MM.1S (cell line): Measurements from ENCODE around the gene MEIOSIN.

Source experiments
- EZH2 ChIP-seq: fragments of 300-600 bp; sonication (generic); optimal IDR thresholded peaks from 2 replicates; pipeline ENCODE3; 2017; ENCODE audit warnings: low read depth, mild to moderate bottlenecking, antibody characterized with exemption, low read length, mixed read lengths
- TF ChIP-seq, protein P1 (sequence below): fragments of 300-600 bp; sonication (generic); IDR thresholded peaks from 2 replicates; pipeline ENCODE4 v1.5.1; 2016; ENCODE audit warnings: antibody characterized with exemption, low read length, mixed read lengths

DNA sequence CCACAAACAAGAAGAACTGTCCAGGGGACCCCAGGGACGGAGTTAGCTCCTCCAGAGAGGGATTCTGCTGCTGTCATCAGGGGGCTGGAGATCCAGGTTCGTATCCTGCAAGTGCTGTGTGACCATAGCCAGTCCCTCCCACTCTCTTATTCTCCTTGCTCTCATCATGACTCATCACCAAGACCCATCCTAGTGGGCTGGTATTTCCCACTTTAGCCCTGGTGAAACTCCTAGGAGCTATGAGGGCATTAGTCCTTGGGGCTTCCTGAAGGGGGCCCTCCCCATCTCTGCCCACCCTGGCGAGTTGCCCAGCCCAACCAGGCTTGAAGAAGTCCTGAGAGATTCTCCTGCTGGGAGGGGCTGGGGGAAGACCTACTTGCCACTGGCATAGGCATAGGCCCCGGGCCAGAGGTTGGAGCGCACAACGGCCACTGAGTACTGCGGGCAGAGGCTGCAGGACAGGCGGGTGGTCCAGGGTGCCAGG, 66.9 kb downstream of the MEIOSIN start:
- TF ChIP-seq, protein P1, sequence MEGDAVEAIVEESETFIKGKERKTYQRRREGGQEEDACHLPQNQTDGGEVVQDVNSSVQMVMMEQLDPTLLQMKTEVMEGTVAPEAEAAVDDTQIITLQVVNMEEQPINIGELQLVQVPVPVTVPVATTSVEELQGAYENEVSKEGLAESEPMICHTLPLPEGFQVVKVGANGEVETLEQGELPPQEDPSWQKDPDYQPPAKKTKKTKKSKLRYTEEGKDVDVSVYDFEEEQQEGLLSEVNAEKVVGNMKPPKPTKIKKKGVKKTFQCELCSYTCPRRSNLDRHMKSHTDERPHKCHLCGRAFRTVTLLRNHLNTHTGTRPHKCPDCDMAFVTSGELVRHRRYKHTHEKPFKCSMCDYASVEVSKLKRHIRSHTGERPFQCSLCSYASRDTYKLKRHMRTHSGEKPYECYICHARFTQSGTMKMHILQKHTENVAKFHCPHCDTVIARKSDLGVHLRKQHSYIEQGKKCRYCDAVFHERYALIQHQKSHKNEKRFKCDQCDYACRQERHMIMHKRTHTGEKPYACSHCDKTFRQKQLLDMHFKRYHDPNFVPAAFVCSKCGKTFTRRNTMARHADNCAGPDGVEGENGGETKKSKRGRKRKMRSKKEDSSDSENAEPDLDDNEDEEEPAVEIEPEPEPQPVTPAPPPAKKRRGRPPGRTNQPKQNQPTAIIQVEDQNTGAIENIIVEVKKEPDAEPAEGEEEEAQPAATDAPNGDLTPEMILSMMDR: no peak
- TF ChIP-seq EZH2: no peak
